ENCODE results near the gene IL10RA. TPM values are rescaled to one million over a fixed set of nuclear protein-coding genes. Genes with fewer than 3 reads are reported as not detected.

The IL10RA gene
- polyA plus RNA-seq, 1 donor: 6.3 TPM

DNA sequence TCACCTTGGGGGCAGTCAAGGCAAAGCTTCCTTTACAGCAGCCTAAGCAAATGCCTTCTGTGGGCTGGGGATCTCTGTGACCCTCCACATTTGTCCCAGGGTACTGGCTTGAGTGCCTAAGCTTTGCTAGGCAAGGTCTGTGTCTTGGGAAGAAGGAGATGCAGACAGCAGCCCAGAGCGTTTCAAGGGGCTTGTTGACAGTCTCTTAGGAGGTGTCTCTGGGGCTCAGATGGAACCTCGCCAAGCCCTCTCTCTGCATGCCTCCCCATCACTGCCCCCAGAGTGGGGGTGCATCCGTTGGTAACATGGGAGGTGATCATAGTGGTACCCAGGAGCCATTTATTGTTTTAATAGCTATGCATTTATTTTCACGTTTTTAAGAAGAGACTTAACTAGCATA is 61.6 kb downstream of the IL10RA start:
- no peak for DNase-seq

DNA sequence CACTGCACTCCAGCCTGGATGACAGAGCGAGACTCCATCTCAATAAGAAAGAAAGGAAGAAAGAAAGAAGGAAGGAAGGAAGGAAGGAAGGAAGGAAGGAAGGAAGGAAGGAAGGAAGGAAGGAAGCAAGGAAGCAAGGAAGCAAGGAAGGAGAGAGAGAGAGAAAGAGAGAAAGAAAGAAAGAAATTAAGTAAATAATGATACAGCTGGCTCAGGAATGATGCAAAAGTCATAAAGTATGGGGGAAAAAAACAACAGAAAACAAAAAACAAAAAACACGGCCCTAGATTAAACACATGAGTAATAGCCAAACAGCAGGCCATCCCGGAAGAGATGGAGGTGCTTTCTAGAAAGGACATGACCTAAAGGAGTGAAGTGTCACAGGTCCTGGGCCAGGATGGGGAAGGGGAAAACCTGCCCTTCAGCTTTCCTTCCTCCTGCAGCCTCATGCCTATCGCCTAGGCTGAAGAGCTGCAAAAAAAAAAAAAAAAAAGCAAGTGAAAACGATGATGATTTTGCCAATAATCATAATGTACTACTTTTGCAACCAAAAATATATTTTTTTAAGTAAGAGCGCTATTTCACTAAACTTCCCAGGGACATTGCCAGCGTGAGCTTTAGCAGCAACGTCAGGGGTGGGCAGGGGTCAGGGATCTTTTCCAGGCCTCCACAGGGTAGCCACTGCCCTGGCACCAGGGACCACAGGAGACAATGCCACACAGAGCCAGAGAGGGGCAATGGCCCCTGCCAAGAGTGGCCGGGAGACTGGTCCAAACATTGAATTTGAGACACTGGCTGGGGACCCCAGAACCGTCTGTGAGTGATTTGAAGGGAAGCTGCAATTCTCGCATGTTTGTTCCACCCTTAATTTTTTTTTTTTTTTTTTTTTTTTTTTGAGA is 62.5 kb downstream of the IL10RA start:
- no peak for DNase-seq

GRCh38 chr11:118049771-118050170 is 63.6 kb downstream of the IL10RA start:
- DNase-seq: no peak

GRCh38 chr11:118050208-118050891 is 64.2 kb downstream of the IL10RA start:
- DNase-seq: no peak

Other genes with a start within 250 kb of the IL10RA start
- 0.63 TPM for gene DSCAML1, start 189.2 kb upstream of the IL10RA start, polyA plus RNA-seq (ENCODE audit: insufficient read length)
- 2.2 TPM for gene FXYD2, start 161.7 kb upstream of the IL10RA start, polyA plus RNA-seq (ENCODE audit: insufficient read length)
- 227 TPM for gene FXYD6, start 109.7 kb upstream of the IL10RA start, polyA plus RNA-seq (ENCODE audit: insufficient read length)
- 0.15 TPM for gene TMPRSS13, start 57.0 kb upstream of the IL10RA start, polyA plus RNA-seq (ENCODE audit: insufficient read length)
- 0.08 TPM for gene TMPRSS4, start 90.7 kb downstream of the IL10RA start, polyA plus RNA-seq (ENCODE audit: insufficient read length)
- 0.76 TPM for gene SMIM35, start 100.6 kb downstream of the IL10RA start, polyA plus RNA-seq (ENCODE audit: insufficient read length)
- 3.7 TPM for gene SCN4B, start 166.4 kb downstream of the IL10RA start, polyA plus RNA-seq (ENCODE audit: insufficient read length)
- gene SCN2B, start 190.2 kb downstream of the IL10RA start, polyA plus RNA-seq (ENCODE audit: insufficient read length): 2.9 TPM
- 3.0 TPM for gene JAML, start 238.6 kb downstream of the IL10RA start, polyA plus RNA-seq (ENCODE audit: insufficient read length)

All from hindlimb muscle (tissue), 1 donor.